ENCODE measurements around the gene ZNF346. TPM values are rescaled to one million over a fixed set of nuclear protein-coding genes. Genes with fewer than 3 reads are reported as not detected.

ZNF346 gene
- total and polyA plus RNA-seq, 2 of the 13 experiments (the other 11 are each of a cell fraction or from before 2014, with no cell fraction given), result 8.6 to 19.4 TPM

- H3K4me1 ChIP-seq (ENCODE audit: insufficient read depth, low read length), result no peaks in the 10 kb centered on the region
- H3K9ac ChIP-seq (ENCODE audit: insufficient read depth, low read depth, low read length), result no peak overlapping the region
- WGBS (ENCODE audit: low lambda C conversion rate), result 61% methylated on average over 3 of the region's 5 CpGs
- DNase-seq (ENCODE audit: low spot score) (no peak), FAIRE-seq (no peak), ATAC-seq (no peak)
- no peaks in the 10 kb centered on the region for H4K20me1 ChIP-seq (ENCODE audit: insufficient read depth, low read length)
- intact Hi-C loops (cut with micrococcal nuclease; ENCODE audit: unreplicated experiment), result no loop called here
- H3K9me3 ChIP-seq (ENCODE audit: low read length), result no peaks in the 10 kb centered on the region
- in situ Hi-C loops (cut with HindIII; ENCODE audit: extremely low pct_ligation_motif_present, low pct_unique_long_range_greater_than_20kb), result no loop called here
- BruUV-seq (replicated peaks), result no TSS peak
- no peak overlapping the region for H3K4me2 ChIP-seq (ENCODE audit: low read depth, low read length)
- no peaks in the 10 kb centered on the region for H3K79me2 ChIP-seq (ENCODE audit: insufficient read depth, low read length)
- no peaks in the 10 kb centered on the region for H3K36me3 ChIP-seq (replicated peaks in 1 of 2; ENCODE audit: control insufficient read depth in 1 of 2, insufficient read depth in 2 of 2, low read length in 2 of 2)
- H3K27ac ChIP-seq (ENCODE audit: extremely low read length, insufficient read depth, low read length), result no peak overlapping the region
- H2AFZ ChIP-seq (ENCODE audit: low read length), result no peak overlapping the region
- ChIA-PET CTCF (ENCODE audit: low intra/inter-chr PET ratio, low total read pairs) (no interaction called here), POLR2A (no interaction called here)
- H3K27me3 ChIP-seq (ENCODE audit: control insufficient read depth in 1 of 2, insufficient read depth in 2 of 2, low read length in 2 of 2), result peaks cover 0 to 10% of the 10 kb centered on the region in 2 experiments; a peak in 2 of 5 replicates
- no peak overlapping the region for H3K4me3 ChIP-seq (replicated peaks in 1 of 3; ENCODE audit: insufficient read depth in 1 of 3, low read depth in 2 of 3, low read length in 3 of 3)
- no peak for TF ChIP-seq SRSF4 (IDR thresholded peaks at IDR 0.05; ENCODE audit: low read depth, low read length, poor library complexity, severe bottlenecking)
- TF ChIP-seq THAP11 (CRISPR knock-in tag; IDR thresholded peaks at IDR 0.05), result no peak
- no peak for TF ChIP-seq MAZ (IDR thresholded peaks at IDR 0.05; ENCODE audit: borderline replicate concordance, low read depth, low read length)
- TF ChIP-seq MAZ (CRISPR knock-in tag; IDR thresholded peaks at IDR 0.05; ENCODE audit: low read depth), result no peak
- no peak for TF ChIP-seq ZNF550 (CRISPR knock-in tag; IDR thresholded peaks at IDR 0.05; ENCODE audit: borderline replicate concordance)
- TF ChIP-seq NR2C2 (CRISPR knock-in tag; IDR thresholded peaks at IDR 0.05; ENCODE audit: borderline replicate concordance), result no peak
- TF ChIP-seq NAIF1 (CRISPR knock-in tag; IDR thresholded peaks at IDR 0.05; ENCODE audit: borderline replicate concordance), result no peak
- no peak for TF ChIP-seq MIER2 (CRISPR knock-in tag; IDR thresholded peaks at IDR 0.05)
- TF ChIP-seq RBFOX2 (IDR thresholded peaks at IDR 0.05; ENCODE audit: low read depth, low read length), result no peak
- no peak for TF ChIP-seq ZBTB37 (CRISPR knock-in tag; IDR thresholded peaks at IDR 0.05)
- no peak for TF ChIP-seq ZNF646 (CRISPR knock-in tag; IDR thresholded peaks at IDR 0.05)
- no peak for TF ChIP-seq DR1 (CRISPR knock-in tag; IDR thresholded peaks at IDR 0.05)
- no peak for TF ChIP-seq ZHX1 (CRISPR knock-in tag; IDR thresholded peaks at IDR 0.05; ENCODE audit: low read depth)
These were observed 107.9 kb downstream of the ZNF346 start for GRCh38 chr5:177130211-177131018.
